Measurements from ENCODE around the gene D2HGDH.

The D2HGDH gene

DNA sequence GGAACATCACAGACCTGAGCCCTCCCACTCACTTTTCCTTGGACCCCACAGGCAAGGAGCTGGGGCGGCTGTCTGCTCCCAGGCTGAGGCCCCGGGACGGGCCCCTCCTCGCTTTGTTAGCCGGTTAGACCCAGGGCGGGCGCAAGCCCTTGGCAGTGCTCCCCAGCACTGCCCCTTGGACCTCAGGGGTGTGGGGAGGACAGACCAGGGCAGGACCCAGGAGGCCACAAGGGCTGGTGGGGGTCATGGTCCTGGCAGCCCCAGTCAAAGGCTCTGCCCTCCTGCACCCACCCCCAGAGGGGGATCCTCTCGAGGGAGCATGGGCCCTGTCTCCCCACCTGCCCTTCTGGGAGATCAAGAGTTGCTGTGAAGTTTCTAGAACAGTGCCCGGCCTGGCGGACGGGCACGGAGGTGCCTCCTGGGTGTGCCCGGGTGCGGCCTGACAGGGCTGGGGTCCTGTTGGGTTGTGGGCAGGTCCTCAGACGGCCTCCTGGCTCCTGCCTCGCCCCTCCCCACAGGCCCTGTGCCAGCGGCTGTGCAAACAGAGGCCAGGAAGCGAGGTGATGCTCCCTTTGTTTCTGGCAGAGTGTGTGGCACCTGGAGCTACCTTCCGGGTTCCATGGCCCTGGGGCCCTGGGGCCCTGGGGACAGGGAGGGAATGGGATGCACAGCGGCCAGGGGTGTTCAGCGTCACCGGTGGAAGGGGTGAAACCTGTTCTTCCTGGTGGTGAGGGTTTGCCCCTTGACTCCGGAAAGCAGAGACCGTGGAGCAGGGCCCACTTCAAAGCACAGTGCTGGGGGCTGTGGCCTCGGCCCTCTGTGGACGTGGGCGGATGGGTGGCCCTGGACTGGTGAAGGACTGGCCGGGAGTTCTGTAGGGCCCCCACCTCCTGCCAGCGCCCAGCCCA is 39.3 kb downstream of the D2HGDH start:
- no peak for DNase-seq
- no peaks in the 10 kb centered on the region; the same call in 1 of the 2 replicates for H3F3A ChIP-seq (ENCODE audit: insufficient read depth, low read length)
- H4K20me1 ChIP-seq (ENCODE audit: insufficient read depth, low read length): no peaks in the 10 kb centered on the region
- H3K9me3 ChIP-seq (replicated peaks; ENCODE audit: insufficient read depth, low read length): no peaks in the 10 kb centered on the region
- H2AFZ ChIP-seq (ENCODE audit: low read length): no peak overlapping the region
- H3K9ac ChIP-seq (ENCODE audit: low read length): no peak overlapping the region
- H3K4me3 ChIP-seq (ENCODE audit: low read length): no peak overlapping the region
- no peak overlapping the region for H3K27ac ChIP-seq (ENCODE audit: low read length)
- H3K27me3 ChIP-seq (replicated peaks; ENCODE audit: insufficient read depth, low read length): peaks cover 36% of the 10 kb centered on the region
- no peak overlapping the region for H3K4me2 ChIP-seq (ENCODE audit: low read depth, low read length)
- H3K9me2 ChIP-seq (replicated peaks; ENCODE audit: insufficient read depth, low read length): no peaks in the 10 kb centered on the region
- no peaks in the 10 kb centered on the region for H3K79me2 ChIP-seq (ENCODE audit: low read length)
- H3K36me3 ChIP-seq (replicated peaks; ENCODE audit: insufficient read depth, low read length): no peaks in the 10 kb centered on the region
- TF ChIP-seq, protein P1, sequence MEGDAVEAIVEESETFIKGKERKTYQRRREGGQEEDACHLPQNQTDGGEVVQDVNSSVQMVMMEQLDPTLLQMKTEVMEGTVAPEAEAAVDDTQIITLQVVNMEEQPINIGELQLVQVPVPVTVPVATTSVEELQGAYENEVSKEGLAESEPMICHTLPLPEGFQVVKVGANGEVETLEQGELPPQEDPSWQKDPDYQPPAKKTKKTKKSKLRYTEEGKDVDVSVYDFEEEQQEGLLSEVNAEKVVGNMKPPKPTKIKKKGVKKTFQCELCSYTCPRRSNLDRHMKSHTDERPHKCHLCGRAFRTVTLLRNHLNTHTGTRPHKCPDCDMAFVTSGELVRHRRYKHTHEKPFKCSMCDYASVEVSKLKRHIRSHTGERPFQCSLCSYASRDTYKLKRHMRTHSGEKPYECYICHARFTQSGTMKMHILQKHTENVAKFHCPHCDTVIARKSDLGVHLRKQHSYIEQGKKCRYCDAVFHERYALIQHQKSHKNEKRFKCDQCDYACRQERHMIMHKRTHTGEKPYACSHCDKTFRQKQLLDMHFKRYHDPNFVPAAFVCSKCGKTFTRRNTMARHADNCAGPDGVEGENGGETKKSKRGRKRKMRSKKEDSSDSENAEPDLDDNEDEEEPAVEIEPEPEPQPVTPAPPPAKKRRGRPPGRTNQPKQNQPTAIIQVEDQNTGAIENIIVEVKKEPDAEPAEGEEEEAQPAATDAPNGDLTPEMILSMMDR (IDR thresholded peaks at IDR 0.05; ENCODE audit: low read length): no peak
- TF ChIP-seq EZH2 (optimal IDR thresholded peaks at IDR 0.05; ENCODE audit: low read depth, low read length): no peak
- no peak for TF ChIP-seq EZH2phosphoT487 (IDR thresholded peaks at IDR 0.05; ENCODE audit: low read length)
- peaks cover 5% of the 10 kb centered on the region; the same call in 1 of the 2 replicates for H3K4me1 ChIP-seq (ENCODE audit: low read length)

DNA sequence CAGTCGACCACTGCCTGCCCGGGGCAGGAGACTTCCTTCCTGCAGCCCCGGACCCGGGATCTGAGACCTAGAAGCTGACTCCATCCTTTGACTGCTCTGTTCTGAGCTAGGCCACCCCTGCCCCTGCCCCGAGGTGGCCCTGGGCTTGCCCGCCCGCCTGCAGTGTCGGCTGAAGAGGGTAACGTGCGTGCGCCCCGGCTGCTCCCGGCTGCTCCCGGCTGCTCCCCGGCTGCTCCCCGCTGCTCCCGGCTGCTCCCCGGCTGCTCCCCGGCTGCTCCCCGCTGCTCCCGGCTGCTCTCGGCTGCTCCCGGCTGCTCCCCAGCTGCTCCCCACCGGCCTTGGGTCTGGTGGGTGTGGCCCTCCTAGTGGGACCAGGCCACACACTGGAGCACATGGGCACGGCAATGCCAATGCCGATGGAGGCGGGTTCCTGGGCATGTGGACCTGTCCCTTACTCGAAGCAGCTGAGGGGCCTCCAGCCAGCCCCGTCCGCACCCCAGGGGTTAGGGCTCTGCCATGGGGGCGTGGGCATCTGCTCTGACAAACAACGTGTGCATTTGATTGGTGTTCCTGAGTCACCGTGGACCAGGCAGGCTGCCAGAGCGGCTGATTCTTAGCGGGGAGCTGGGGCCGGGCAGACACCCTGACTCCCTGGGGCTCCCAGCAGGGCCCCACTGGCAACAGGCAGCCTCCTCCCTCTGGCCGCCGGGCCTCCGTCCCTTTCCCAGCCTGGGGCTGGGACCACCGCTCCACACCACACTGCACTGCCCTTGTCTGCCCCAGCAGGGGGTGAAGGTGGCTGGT is 40.2 kb downstream of the D2HGDH start:
- Histone ChIP-seq H3K9ac (ENCODE audit: low read length) (no peak overlapping the region), H3K9me2 (replicated peaks; ENCODE audit: insufficient read depth, low read length) (no peaks in the 10 kb centered on the region), H3K27me3 (replicated peaks; ENCODE audit: insufficient read depth, low read length) (peaks cover 36% of the 10 kb centered on the region), H3K4me1 (ENCODE audit: low read length) (peaks cover 5% of the 10 kb centered on the region; the same call in 1 of the 2 replicates), H3K79me2 (ENCODE audit: low read length) (no peaks in the 10 kb centered on the region), H3K4me2 (ENCODE audit: low read depth, low read length) (no peak overlapping the region), H3K27ac (ENCODE audit: low read length) (no peak overlapping the region), H3F3A (ENCODE audit: insufficient read depth, low read length) (no peaks in the 10 kb centered on the region; the same call in 1 of the 2 replicates), H4K20me1 (ENCODE audit: insufficient read depth, low read length) (no peaks in the 10 kb centered on the region), H3K9me3 (replicated peaks; ENCODE audit: insufficient read depth, low read length) (no peaks in the 10 kb centered on the region), H2AFZ (ENCODE audit: low read length) (no peak overlapping the region), H3K36me3 (replicated peaks; ENCODE audit: insufficient read depth, low read length) (no peaks in the 10 kb centered on the region), H3K4me3 (ENCODE audit: low read length) (no peak overlapping the region)
- no peak for DNase-seq
- TF ChIP-seq EZH2 (optimal IDR thresholded peaks at IDR 0.05; ENCODE audit: low read depth, low read length): no peak
- TF ChIP-seq, protein P1 (IDR thresholded peaks at IDR 0.05; ENCODE audit: low read length): no peak

DNA sequence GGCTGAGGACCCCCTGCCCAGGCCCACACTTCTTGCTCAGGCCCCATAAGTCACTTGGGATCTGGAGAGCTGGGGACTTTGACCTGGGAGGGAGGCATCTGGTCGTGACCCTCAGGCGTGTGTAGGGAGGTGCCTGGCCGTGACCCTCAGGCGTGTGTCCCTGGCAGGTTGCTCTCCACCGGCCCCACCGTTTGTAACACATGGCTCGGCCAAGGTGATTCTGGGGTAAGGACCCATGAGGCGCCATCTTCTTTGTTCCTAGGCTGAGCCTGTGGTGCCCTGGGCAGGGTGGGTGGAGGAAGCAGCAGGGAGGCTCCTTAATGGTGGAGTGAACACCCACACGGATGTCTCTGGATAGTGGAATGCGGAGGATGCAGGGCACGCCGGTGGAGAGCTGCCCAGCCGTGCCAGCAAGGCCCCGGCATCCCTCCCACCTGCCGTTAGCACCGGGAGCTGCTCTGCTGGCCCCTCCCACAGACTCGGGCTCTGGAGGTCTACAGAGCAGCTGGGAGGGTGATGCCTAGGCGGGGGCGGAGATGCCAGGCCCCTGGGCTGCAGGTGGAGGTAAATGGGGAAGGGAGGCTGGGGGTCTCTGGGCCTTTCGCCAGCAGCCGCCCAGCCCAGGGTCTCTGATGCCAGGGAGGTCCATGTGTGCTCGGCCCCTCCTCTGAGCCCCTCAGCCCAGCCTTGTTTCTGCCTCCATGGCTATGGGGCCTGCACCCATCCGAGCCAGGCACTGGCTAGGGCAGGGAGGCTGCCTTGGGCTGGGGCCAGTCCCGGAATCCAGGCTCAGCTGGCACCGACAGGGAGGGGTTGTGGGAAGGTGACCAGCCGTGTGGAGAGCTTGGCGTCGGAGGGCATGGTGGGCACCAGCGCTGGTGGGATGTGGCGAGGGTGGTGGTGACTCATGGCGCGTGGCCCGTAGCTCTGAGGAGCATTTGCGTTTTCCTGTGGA is 41.1 kb downstream of the D2HGDH start:
- TF ChIP-seq EZH2phosphoT487 (IDR thresholded peaks at IDR 0.05; ENCODE audit: low read length) (no peak), EZH2 (optimal IDR thresholded peaks at IDR 0.05; ENCODE audit: low read depth, low read length) (no peak)
- TF ChIP-seq, protein P1 (IDR thresholded peaks at IDR 0.05; ENCODE audit: low read length): no peak
- H4K20me1 ChIP-seq (ENCODE audit: insufficient read depth, low read length): no peaks in the 10 kb centered on the region
- no peaks in the 10 kb centered on the region for H3K36me3 ChIP-seq (replicated peaks; ENCODE audit: insufficient read depth, low read length)
- H3F3A ChIP-seq (ENCODE audit: insufficient read depth, low read length): no peaks in the 10 kb centered on the region; the same call in 1 of the 2 replicates
- no peak overlapping the region for H3K27ac ChIP-seq (ENCODE audit: low read length)
- H3K4me2 ChIP-seq (ENCODE audit: low read depth, low read length): no peak overlapping the region
- H3K9me2 ChIP-seq (replicated peaks; ENCODE audit: insufficient read depth, low read length): no peaks in the 10 kb centered on the region
- no peak for DNase-seq
- H3K9ac ChIP-seq (ENCODE audit: low read length): no peak overlapping the region
- no peak overlapping the region for H3K4me3 ChIP-seq (ENCODE audit: low read length)
- no peaks in the 10 kb centered on the region for H3K79me2 ChIP-seq (ENCODE audit: low read length)
- H3K9me3 ChIP-seq (replicated peaks; ENCODE audit: insufficient read depth, low read length): no peaks in the 10 kb centered on the region
- H3K27me3 ChIP-seq (replicated peaks; ENCODE audit: insufficient read depth, low read length): peaks cover 36% of the 10 kb centered on the region
- H2AFZ ChIP-seq (ENCODE audit: low read length): no peak overlapping the region
- peaks cover 5% of the 10 kb centered on the region; the same call in 1 of the 2 replicates for H3K4me1 ChIP-seq (ENCODE audit: low read length)
